ENCODE data around the gene DCAF15.

DCAF15 gene

GRCh38 chr19:14006085-14006765, 53.9 kb downstream of the DCAF15 start, which contains the start of gene RFX1:
Gene RFX1, minus strand, starts transcription at chr19:14006320. Its CDS starts 12,477 bp downstream, at chr19:13993843.
- H3K27ac ChIP-seq, result peak within 1 kb of the TSS; percentile 82
- DNase-seq (ENCODE audit: low read depth, low spot score), result peak; percentile 100

DNA sequence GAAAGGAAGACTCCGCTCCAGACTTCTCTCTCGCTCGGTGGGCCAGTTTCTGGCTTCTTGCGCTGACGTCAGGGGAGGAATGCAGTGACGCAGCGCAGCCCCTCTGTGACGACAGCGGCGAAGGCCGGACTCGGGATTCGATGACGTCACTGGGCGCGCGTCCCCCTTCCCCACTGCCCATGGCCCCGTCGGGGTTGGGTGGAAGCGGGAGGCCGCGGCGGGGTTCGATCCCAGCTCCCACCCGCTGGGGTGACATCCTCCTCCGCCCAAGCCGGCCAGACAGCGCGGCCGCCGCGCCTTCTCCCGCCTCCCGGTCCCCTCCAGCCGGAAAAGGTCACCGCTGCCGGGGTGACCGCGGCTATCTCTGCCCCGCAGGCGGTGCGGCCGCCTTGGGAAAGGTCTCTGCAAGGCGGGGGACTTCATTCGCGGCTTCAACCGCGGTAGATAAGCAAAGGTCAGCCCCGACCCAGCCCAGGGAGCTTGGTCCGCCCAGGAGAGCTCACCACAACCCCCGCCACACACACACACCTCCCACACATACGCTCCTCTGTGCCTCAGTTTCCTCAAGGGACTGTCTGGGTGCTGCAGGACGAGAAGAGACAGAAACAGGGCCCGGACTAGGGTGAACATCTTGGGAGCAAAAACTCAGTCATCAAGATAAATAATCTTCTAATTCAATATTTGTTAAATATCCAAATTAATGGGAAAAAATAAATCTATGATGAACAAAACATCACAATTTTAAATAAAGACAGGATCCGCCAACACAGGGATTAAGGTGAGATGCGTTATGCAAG, 54.7 kb downstream of the DCAF15 start:
- peak overlapping the region; percentile 82 for H3K27ac ChIP-seq
- no peak for DNase-seq (ENCODE audit: low read depth, low spot score)
